Ishikawa (cell line): Measurements from ENCODE around the gene TNS3.

Experiments used
- CEBPB ChIP-seq: IDR thresholded peaks from 2 replicates; pipeline ENCODE4 v1.6.1; 2012
- CREB1 ChIP-seq: IDR thresholded peaks from 2 replicates; pipeline ENCODE4 v1.6.1; 2012; ENCODE audit warnings: low read depth
- EGR1 ChIP-seq: IDR thresholded peaks from 2 replicates; pipeline ENCODE4 v1.6.1; 2012
- EP300 ChIP-seq: IDR thresholded peaks from 2 replicates; pipeline ENCODE4 v1.6.1; 2012; ENCODE audit warnings: borderline replicate concordance
- FOXM1 ChIP-seq: IDR thresholded peaks from 2 replicates; pipeline ENCODE4 v1.6.1; 2012; ENCODE audit warnings: low read depth, borderline replicate concordance
- NFIC ChIP-seq: IDR thresholded peaks from 2 replicates; pipeline ENCODE4 v1.6.1; 2012
- RAD21 ChIP-seq: IDR thresholded peaks from 2 replicates; pipeline ENCODE4 v1.6.1; 2012; ENCODE audit warnings: low read depth
- TAF1 ChIP-seq: IDR thresholded peaks from 2 replicates; pipeline ENCODE4 v1.6.1; 2012; ENCODE audit warnings: low read depth, mild to moderate bottlenecking
- TCF12 ChIP-seq: IDR thresholded peaks from 2 replicates; pipeline ENCODE4 v1.6.1; 2012; ENCODE audit warnings: low read depth
- TEAD4 ChIP-seq: IDR thresholded peaks from 2 replicates; pipeline ENCODE4 v1.6.1; 2012
- YY1 ChIP-seq: IDR thresholded peaks from 2 replicates; pipeline ENCODE4 v1.6.1; 2012; ENCODE audit warnings: low read depth
- ZBTB7A ChIP-seq: IDR thresholded peaks from 2 replicates; pipeline ENCODE4 v1.6.1; 2012; ENCODE audit warnings: low read depth
- TF ChIP-seq, protein P1 (sequence below): IDR thresholded peaks from 2 replicates; pipeline ENCODE4 v1.6.1; 2012; ENCODE audit warnings: low read depth, mild to moderate bottlenecking
- TF ChIP-seq, protein P2 (sequence below): IDR thresholded peaks from 2 replicates; pipeline ENCODE4 v1.6.1; 2012
- TF ChIP-seq, protein P3 (sequence below): IDR thresholded peaks from 2 replicates; pipeline ENCODE4 v1.6.1; 2012

Gene TNS3

DNA sequence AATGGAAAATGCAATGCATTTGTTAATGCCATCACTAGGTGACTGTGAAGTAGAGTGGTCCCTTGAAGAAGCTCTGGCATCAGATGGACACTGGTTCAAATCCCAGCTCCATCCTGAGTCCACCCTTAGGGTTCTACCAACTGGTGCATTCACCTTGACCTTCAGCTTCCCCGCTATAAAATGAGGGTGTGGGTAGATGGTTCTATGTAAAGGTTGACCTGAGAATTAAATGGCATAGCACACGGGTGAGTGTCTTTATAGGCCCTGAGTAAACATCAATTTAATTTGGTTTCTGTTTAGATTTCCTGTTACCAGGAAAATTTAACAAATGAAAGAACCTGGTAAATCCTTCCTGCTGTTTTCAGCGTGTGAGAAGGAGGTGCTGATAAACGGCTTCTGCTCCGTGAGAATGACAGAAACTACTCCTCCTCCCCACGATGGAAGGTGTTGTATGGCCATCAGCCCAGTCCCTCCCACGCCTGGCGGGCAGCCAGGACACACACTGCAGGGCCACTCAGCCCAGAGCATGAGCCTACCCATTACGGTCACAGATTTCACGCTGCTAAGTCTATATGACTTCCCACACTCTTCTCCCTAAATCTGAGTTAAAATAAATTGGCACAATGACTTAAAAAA, 210.1 kb downstream of the TNS3 start:
- TF ChIP-seq, protein P1, sequence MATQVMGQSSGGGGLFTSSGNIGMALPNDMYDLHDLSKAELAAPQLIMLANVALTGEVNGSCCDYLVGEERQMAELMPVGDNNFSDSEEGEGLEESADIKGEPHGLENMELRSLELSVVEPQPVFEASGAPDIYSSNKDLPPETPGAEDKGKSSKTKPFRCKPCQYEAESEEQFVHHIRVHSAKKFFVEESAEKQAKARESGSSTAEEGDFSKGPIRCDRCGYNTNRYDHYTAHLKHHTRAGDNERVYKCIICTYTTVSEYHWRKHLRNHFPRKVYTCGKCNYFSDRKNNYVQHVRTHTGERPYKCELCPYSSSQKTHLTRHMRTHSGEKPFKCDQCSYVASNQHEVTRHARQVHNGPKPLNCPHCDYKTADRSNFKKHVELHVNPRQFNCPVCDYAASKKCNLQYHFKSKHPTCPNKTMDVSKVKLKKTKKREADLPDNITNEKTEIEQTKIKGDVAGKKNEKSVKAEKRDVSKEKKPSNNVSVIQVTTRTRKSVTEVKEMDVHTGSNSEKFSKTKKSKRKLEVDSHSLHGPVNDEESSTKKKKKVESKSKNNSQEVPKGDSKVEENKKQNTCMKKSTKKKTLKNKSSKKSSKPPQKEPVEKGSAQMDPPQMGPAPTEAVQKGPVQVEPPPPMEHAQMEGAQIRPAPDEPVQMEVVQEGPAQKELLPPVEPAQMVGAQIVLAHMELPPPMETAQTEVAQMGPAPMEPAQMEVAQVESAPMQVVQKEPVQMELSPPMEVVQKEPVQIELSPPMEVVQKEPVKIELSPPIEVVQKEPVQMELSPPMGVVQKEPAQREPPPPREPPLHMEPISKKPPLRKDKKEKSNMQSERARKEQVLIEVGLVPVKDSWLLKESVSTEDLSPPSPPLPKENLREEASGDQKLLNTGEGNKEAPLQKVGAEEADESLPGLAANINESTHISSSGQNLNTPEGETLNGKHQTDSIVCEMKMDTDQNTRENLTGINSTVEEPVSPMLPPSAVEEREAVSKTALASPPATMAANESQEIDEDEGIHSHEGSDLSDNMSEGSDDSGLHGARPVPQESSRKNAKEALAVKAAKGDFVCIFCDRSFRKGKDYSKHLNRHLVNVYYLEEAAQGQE, result no peak
- peak; percentile 97 for TF ChIP-seq NFIC
- TF ChIP-seq TEAD4, result peak; percentile 79
- peak; percentile 49; the same call in 1 of the 2 replicates for TF ChIP-seq CEBPB
- TF ChIP-seq TCF12, result peak; percentile 85
- TF ChIP-seq, protein P2, sequence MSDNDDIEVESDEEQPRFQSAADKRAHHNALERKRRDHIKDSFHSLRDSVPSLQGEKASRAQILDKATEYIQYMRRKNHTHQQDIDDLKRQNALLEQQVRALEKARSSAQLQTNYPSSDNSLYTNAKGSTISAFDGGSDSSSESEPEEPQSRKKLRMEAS, result peak; percentile 76; the same call in 1 of the 2 replicates
- no peak for TF ChIP-seq CREB1
- peak; percentile 94 for TF ChIP-seq EGR1
- peak; percentile 91 for TF ChIP-seq EP300
- no peak; the same call in 1 of the 2 replicates for TF ChIP-seq RAD21
- peak; percentile 78; the same call in 1 of the 2 replicates for TF ChIP-seq FOXM1
- TF ChIP-seq TAF1, result no peak

DNA sequence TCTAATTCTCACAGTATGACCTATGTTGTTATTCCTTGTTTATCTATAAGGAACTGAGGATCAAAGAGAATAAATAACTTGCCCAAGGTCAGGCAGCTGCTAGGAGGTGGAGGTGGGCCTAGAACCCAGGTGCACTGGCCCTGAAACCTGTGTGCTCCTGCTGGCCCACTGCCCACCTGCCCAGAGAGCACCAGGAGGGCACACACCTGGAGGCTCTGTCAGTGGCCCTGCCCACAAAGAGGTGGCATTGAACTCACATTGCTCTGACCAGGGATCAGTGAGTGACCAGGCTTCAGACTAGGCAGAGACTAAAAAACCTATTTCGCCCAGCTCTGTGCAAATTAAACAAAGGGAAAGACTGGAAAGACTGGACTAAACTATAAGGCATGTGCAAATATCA, 210.6 kb downstream of the TNS3 start:
- no peak for TF ChIP-seq CREB1
- peak; percentile 80 for TF ChIP-seq TCF12
- peak; percentile 55; the same call in 1 of the 2 replicates for TF ChIP-seq EP300
- TF ChIP-seq TEAD4, result 0 out of 2 replicates have a peak, but pooled peaks have one; percentile 18
- TF ChIP-seq, protein P1, result no peak
- TF ChIP-seq, protein P3, sequence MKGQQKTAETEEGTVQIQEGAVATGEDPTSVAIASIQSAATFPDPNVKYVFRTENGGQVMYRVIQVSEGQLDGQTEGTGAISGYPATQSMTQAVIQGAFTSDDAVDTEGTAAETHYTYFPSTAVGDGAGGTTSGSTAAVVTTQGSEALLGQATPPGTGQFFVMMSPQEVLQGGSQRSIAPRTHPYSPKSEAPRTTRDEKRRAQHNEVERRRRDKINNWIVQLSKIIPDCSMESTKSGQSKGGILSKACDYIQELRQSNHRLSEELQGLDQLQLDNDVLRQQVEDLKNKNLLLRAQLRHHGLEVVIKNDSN, result no peak
- TF ChIP-seq FOXM1, result no peak
- no peak for TF ChIP-seq EGR1
- TF ChIP-seq RAD21, result no peak
- no peak for TF ChIP-seq TAF1
- no peak for TF ChIP-seq YY1
- TF ChIP-seq NFIC, result peak; percentile 48; the same call in 1 of the 2 replicates
- TF ChIP-seq, protein P2, result no peak
- no peak for TF ChIP-seq CEBPB

DNA sequence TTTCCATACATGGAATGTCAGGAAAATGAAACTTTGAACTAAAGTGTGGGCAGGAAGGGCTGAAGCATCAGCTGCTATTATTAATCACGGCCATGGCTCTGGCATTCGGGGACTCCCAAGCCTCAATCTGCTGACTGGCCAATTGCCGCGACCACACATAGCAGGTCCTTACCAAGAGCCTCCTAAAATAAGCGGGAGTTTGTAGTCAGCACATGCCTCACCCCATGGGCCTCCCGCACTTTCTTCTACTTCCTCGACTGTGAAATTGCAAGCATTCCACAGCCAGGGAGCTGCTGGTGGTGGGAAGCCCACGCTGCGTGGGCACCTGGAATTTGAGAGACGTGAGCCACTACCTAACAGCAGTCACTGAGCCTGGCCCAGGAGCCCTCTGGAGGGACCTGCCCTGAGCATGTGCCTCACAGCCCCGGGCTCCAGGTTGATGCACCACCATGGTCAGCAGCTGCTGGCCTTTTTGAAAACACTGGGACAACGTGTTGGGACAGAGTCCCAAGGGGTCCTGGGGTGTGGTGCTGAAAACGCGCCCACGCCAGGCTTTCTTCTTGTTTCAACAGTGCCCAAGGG, 211.4 kb downstream of the TNS3 start:
- TF ChIP-seq, protein P2, result peak; percentile 75
- TF ChIP-seq EP300 (peak; percentile 70; the same call in 1 of the 2 replicates), RAD21 (no peak), TCF12 (peak; percentile 56), TEAD4 (peak; percentile 84), FOXM1 (no peak), YY1 (no peak), EGR1 (peak; percentile 81), NFIC (peak; percentile 42), ZBTB7A (no peak)
- TF ChIP-seq, protein P1, result peak; percentile 71

DNA sequence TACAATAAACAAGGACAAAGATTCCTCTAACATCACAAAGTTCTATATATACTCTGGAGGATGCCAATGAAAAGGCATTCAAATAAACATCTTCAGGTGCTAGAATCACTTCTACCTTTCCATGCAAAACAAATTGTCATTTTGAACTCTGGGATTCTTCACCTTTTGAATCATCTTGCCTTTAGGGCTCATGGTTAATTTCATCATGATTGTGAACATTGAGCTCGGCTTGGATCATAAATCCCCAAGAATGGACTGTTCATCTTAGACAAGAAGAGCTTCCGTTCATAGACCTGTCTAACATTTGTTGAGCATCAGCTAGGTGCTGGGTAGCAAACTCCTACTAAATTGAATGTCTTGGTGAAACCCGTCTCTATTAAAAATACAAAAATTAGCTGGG, 212.2 kb downstream of the TNS3 start:
- no peak for TF ChIP-seq EP300
- no peak for TF ChIP-seq TAF1
- no peak for TF ChIP-seq TEAD4
- TF ChIP-seq, protein P3, result no peak
- TF ChIP-seq RAD21, result no peak
- TF ChIP-seq CREB1, result no peak
- no peak for TF ChIP-seq EGR1
- TF ChIP-seq, protein P1, result no peak
- TF ChIP-seq TCF12, result no peak
- TF ChIP-seq YY1, result no peak
- no peak for TF ChIP-seq FOXM1
- TF ChIP-seq, protein P2, result no peak
- TF ChIP-seq NFIC, result no peak
- no peak for TF ChIP-seq CEBPB
- no peak for TF ChIP-seq ZBTB7A
